Measurements from ENCODE around the gene FAM210B.

Gene FAM210B

GRCh38 chr20:56353356-56353755 is 5.4 kb upstream of the FAM210B start:
- no peaks in the 10 kb centered on the region for H3K9me3 ChIP-seq (replicated peaks; ENCODE audit: insufficient read depth, low read length)
- H3K4me3 ChIP-seq (ENCODE audit: low read length) = no peak overlapping the region
- no peaks in the 10 kb centered on the region for H4K20me1 ChIP-seq (ENCODE audit: insufficient read depth, low read length)
- no peaks in the 10 kb centered on the region for H3K36me3 ChIP-seq (replicated peaks; ENCODE audit: insufficient read depth, low read length)
- H3F3A ChIP-seq (ENCODE audit: insufficient read depth, low read length) = no peaks in the 10 kb centered on the region
- DNase-seq = no peak
- TF ChIP-seq, protein P1, sequence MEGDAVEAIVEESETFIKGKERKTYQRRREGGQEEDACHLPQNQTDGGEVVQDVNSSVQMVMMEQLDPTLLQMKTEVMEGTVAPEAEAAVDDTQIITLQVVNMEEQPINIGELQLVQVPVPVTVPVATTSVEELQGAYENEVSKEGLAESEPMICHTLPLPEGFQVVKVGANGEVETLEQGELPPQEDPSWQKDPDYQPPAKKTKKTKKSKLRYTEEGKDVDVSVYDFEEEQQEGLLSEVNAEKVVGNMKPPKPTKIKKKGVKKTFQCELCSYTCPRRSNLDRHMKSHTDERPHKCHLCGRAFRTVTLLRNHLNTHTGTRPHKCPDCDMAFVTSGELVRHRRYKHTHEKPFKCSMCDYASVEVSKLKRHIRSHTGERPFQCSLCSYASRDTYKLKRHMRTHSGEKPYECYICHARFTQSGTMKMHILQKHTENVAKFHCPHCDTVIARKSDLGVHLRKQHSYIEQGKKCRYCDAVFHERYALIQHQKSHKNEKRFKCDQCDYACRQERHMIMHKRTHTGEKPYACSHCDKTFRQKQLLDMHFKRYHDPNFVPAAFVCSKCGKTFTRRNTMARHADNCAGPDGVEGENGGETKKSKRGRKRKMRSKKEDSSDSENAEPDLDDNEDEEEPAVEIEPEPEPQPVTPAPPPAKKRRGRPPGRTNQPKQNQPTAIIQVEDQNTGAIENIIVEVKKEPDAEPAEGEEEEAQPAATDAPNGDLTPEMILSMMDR (IDR thresholded peaks at IDR 0.05; ENCODE audit: low read length) = no peak
- TF ChIP-seq EZH2phosphoT487 (IDR thresholded peaks at IDR 0.05; ENCODE audit: low read length) (no peak), EZH2 (optimal IDR thresholded peaks at IDR 0.05; ENCODE audit: low read depth, low read length) (no peak)
- no peak overlapping the region for H3K4me2 ChIP-seq (ENCODE audit: low read depth, low read length)
- H3K27me3 ChIP-seq (replicated peaks; ENCODE audit: insufficient read depth, low read length) = no peaks in the 10 kb centered on the region
- H3K4me1 ChIP-seq (ENCODE audit: low read length) = no peaks in the 10 kb centered on the region
- H2AFZ ChIP-seq (ENCODE audit: low read length) = no peak overlapping the region
- no peak overlapping the region for H3K27ac ChIP-seq (ENCODE audit: low read length)
- no peak overlapping the region for H3K9ac ChIP-seq (ENCODE audit: low read length)
- no peaks in the 10 kb centered on the region for H3K79me2 ChIP-seq (ENCODE audit: low read length)
- H3K9me2 ChIP-seq (replicated peaks; ENCODE audit: insufficient read depth, low read length) = no peaks in the 10 kb centered on the region

DNA sequence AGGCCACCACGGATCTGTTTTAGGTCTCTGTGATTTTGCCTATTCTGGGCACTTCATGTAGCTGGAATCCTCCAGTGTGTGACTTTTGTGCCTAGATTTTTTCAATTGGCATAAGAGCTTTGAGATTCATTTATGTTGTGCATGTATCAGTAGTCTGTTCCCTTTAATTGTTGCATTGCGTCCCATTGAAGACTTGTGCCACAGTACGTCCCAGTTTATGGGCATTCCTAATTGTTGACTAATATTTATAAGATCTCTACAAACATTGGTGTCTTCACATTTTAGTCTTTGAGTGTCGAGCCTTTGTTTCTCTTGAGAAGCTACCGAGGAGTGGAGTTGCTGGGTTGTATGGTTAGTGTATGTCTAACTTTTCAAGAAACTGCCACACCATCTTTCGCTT is 704 bp upstream of the FAM210B start:
- H3K9me3 ChIP-seq (replicated peaks; ENCODE audit: insufficient read depth, low read length) = no peaks in the 10 kb centered on the region
- DNase-seq = no peak
- H3K9ac ChIP-seq (ENCODE audit: low read length) = no peak overlapping the region
- no peak for TF ChIP-seq EZH2 (optimal IDR thresholded peaks at IDR 0.05; ENCODE audit: low read depth, low read length)
- TF ChIP-seq, protein P1 (IDR thresholded peaks at IDR 0.05; ENCODE audit: low read length) = no peak
- no peak for TF ChIP-seq EZH2phosphoT487 (IDR thresholded peaks at IDR 0.05; ENCODE audit: low read length)
- H3K79me2 ChIP-seq (ENCODE audit: low read length) = no peaks in the 10 kb centered on the region
- H3K27me3 ChIP-seq (replicated peaks; ENCODE audit: insufficient read depth, low read length) = no peaks in the 10 kb centered on the region
- H3K27ac ChIP-seq (ENCODE audit: low read length) = no peak overlapping the region
- H3K4me2 ChIP-seq (ENCODE audit: low read depth, low read length) = peak overlapping the region; percentile 84; the same call in 1 of the 2 replicates
- H2AFZ ChIP-seq (ENCODE audit: low read length) = peak overlapping the region; percentile 52
- H3F3A ChIP-seq (ENCODE audit: insufficient read depth, low read length) = no peaks in the 10 kb centered on the region
- H3K4me1 ChIP-seq (ENCODE audit: low read length) = no peaks in the 10 kb centered on the region
- H4K20me1 ChIP-seq (ENCODE audit: insufficient read depth, low read length) = no peaks in the 10 kb centered on the region
- no peaks in the 10 kb centered on the region for H3K9me2 ChIP-seq (replicated peaks; ENCODE audit: insufficient read depth, low read length)
- peak overlapping the region; percentile 57; the same call in 1 of the 2 replicates for H3K4me3 ChIP-seq (ENCODE audit: low read length)
- no peaks in the 10 kb centered on the region for H3K36me3 ChIP-seq (replicated peaks; ENCODE audit: insufficient read depth, low read length)

- peak overlapping the region; percentile 74 for H3K4me3 ChIP-seq (ENCODE audit: low read length)
- peak overlapping the region; percentile 99 for H3K4me2 ChIP-seq (ENCODE audit: low read depth, low read length)
- no peaks in the 10 kb centered on the region for H3K79me2 ChIP-seq (ENCODE audit: low read length)
- H3K27me3 ChIP-seq (replicated peaks; ENCODE audit: insufficient read depth, low read length) = no peaks in the 10 kb centered on the region
- no peaks in the 10 kb centered on the region for H3K9me2 ChIP-seq (replicated peaks; ENCODE audit: insufficient read depth, low read length)
- H3F3A ChIP-seq (ENCODE audit: insufficient read depth, low read length) = no peaks in the 10 kb centered on the region
- peak overlapping the region; percentile 54; the same call in 1 of the 2 replicates for H3K9ac ChIP-seq (ENCODE audit: low read length)
- DNase-seq = peak; percentile 21
- TF ChIP-seq, protein P1 (IDR thresholded peaks at IDR 0.05; ENCODE audit: low read length) = no peak
- no peak for TF ChIP-seq EZH2phosphoT487 (IDR thresholded peaks at IDR 0.05; ENCODE audit: low read length)
- TF ChIP-seq EZH2 (optimal IDR thresholded peaks at IDR 0.05; ENCODE audit: low read depth, low read length) = no peak
- no peaks in the 10 kb centered on the region for H3K4me1 ChIP-seq (ENCODE audit: low read length)
- no peak overlapping the region for H3K27ac ChIP-seq (ENCODE audit: low read length)
- no peaks in the 10 kb centered on the region for H4K20me1 ChIP-seq (ENCODE audit: insufficient read depth, low read length)
- no peaks in the 10 kb centered on the region for H3K9me3 ChIP-seq (replicated peaks; ENCODE audit: insufficient read depth, low read length)
- peak overlapping the region; percentile 98 for H2AFZ ChIP-seq (ENCODE audit: low read length)
- no peaks in the 10 kb centered on the region for H3K36me3 ChIP-seq (replicated peaks; ENCODE audit: insufficient read depth, low read length)
Measured at GRCh38 chr20:56359212-56360132, 698 bp downstream of the FAM210B start.
